Hepatocyte (in vitro differentiated cells): ENCODE measurements around the gene MACO1.

Source experiments
- CTCF ChIP-seq: fragments of 200-600 bp; sonication (generic); IDR thresholded peaks from 2 replicates; pipeline ENCODE4 v1.5.1; 2016; ENCODE audit warnings: antibody characterized with exemption, mild to moderate bottlenecking; ENCODE audit not compliant: poor library complexity
- EZH2 ChIP-seq: fragments of 200-600 bp; sonication (generic); IDR thresholded peaks from 2 replicates; pipeline ENCODE4 v1.6.1; 2016; ENCODE audit warnings: antibody characterized with exemption, mild to moderate bottlenecking, borderline replicate concordance

DNA sequence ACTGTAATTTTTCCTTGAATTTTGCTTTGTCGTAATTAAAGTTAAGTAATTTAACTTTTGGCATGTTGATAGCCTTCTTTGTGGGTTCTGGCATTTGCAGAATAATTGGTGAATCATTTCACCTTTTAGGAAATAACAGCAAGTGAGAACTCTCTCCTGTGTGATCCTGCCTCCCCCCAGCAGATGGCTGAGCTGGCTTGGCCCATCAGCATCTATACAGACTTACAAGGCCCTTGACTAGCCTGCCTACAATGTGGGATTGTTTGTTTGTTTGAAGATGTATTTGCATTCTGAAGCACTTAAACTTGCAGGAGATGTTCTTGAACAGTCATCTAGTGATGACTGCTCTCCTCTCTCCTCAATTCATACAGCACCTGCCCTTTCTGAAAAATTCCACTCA is 55.9 kb downstream of the MACO1 start:
- TF ChIP-seq CTCF (no peak), EZH2 (no peak)
